ENCODE results near the gene KCNH4.
A peak's percentile ranks its signal among the peaks of the same experiment; 100 is the strongest.
"Not testable (repeated sequence)": the region's sequence is repeated elsewhere in the genome, so short reads cannot be mapped to it uniquely, and the experiment has no call there.

Gene KCNH4

DNA sequence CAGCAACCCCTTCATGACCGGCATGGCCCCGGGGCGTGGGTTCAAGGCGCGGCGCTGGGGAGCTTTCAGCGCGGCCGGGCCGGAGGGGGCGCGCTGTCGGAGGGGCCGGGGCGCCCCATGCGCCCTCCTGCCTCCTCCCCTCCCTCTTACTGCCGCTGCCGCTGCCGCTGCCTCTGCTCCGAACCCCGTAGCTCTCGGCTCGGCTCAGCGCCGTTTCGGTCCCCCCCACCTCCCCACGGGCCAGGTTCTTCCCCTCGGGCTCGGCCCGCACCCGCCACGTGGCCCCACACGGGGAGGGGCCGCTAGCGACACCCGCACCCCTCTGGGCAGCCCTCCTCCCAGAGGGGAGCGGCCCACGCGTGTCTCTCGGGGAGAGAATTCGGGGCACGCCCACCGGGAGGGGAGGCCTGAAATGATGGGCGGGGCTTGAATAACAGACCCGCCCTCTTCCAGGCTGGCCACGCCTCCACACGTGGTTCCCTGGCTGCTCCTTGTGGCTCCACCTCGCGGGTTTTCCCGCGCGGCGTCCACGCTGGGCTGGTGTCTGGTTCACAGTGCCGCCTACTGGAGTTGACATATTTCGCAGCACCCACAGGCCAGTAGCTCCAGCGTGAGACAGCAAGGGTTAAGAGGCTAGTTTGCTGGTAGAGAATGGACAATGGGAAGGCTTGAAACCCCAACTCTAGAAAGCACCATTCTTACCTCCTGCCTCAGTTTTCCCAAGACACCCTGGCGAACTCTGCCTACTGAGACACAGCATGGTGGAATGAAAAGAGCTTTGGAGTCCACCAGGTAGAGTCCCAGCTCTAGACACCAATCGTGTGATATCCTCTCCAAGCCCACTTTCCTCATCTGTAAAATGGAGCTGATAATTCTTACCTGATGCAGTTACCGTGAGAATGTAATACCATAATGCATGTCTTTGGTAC is at the start of gene KCNH4:
Gene KCNH4, minus strand, starts transcription at position 221 of the 929 bp plus-strand sequence. Its CDS starts 197 bp downstream, at position 24.
- peak; percentile 92 for DNase-seq

DNA sequence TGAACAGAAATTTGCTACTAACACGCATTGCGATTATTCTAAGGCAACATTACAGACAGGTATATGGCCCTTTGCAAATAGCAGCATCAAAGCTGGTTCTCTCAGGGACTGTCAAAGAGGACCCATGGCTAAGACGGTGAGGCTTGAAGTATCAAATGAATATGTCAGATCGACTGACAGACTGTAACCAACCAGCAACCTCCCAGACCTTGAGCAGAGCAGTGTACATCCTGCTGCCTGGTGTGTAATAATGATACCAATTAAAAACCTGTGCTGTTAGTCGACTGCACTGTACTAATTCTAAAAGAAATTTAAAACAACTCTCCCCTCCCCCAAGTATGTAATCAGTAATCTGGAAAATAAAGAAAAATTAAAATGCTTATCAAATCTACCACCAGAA is 49.3 kb upstream of the KCNH4 start:
- DNase-seq, result no peak

DNA sequence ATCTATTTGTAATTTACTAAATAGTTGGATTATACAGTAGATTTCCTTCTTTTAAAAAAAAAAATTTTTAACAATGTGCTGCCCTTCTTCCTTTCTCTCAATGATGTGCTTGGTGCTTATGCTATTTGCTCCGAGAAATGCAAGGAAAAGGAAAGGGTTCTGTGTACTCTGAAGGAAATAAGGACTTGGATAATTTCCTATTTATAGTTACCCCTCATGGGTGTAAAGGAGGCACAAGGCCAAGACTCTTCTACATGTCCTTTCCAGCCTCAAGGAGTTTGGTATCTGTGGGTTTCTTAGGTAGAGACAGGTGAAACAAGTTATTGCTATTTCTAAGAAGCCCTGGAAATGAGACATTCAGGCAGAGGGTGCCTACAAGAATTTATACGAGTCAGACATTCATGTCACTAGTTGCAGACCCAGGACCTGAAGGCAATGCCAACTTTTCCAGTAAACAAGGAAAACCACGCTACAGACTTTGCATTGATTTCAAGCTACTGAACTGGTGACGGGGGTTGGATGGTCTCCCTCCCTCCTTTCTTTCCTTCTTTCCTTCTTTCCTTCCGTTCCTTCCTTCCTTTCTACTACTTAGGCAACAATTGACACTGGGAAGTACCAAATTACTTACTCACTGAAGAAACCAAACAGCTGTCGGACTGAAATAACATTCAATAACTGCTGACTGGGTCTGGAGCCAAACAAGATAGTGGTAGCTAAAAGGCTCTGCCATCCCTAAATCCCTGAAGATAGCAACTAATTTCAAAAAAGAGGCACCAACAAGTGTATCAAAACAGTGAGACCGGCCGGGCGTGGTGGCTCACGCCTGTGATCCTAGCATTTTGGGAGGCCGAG is 47.1 kb upstream of the KCNH4 start:
- no peak for DNase-seq

DNA sequence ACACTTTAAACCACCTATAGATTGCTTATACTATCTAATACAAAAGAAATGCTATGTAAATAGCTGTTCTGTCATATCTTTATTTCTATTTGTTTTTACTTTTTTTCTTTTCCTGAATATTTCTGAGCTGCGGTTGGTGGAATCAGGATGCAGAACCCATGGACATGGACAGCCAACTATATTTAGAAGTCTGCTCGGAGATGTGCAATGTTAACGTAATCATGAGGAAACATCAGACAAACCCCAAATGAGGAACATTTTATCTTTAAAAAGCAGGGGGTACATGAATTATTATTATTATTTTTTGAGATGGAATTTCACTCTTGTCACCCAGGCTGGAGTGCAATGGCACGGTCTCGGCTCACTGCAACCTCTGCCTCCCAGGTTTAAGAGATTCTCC is 44.7 kb upstream of the KCNH4 start:
- DNase-seq, result no peak

DNA sequence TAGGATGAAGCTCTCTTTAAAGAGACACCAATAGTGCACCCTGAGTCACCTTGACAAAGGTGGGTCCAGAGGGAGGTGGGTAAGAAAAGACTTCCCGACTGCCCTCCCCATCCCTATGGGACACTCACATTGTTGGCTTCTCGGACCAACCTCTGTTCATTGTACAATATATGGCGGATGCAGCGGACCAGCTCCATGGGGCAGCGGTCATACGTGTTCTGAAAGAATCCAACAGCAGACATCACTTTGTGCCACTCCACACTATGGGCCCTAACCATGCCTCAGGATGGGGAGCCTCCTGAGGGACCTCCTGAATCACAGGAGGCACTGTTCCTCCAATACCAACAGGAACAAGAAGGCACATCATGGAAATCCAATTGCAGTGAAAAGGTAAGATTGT is 43.7 kb upstream of the KCNH4 start:
- no peak for DNase-seq

DNA sequence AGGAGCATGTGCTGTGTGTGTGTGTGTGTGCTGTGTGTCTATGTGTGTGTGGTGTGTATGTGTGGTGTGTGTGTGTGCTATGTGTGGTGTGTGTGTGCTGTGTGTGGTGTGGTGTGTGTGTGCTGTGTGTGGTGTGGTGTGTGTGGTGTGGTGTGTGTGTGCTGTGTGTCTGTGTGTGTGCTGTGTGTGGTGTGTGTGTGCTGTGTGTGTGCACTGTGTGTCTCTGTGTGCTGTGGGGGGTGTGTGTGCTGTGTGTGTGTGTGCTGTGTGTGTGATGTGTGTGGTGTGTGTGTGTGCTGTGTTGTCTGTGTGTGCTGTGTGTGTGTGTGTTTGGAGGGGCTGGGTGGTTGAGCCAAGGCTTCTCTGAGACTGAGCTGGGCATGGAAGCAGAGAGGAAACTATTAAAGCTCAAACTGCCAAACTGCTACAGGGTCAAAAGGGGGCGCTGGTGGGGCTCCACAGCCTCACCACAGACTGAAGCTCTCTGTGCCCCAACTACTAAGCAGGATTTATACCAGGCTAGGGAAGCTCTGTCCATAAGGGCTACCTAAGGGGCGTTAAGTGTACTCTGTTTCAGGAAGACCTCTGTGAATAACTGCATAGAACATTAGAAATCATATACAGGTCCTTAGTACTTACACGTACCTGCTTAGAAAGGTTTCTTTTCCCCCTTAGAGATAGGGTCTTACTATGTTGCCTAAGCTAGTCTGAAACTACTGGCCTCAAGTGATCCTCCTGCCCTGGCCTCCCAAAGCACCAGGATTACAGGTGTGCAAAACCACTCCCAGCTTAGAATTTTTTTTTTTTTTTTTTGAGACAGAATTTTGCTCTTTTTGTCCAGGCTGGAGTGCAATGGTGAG is 41.2 kb upstream of the KCNH4 start:
- peak; percentile 50 to 63 for DNase-seq

DNA sequence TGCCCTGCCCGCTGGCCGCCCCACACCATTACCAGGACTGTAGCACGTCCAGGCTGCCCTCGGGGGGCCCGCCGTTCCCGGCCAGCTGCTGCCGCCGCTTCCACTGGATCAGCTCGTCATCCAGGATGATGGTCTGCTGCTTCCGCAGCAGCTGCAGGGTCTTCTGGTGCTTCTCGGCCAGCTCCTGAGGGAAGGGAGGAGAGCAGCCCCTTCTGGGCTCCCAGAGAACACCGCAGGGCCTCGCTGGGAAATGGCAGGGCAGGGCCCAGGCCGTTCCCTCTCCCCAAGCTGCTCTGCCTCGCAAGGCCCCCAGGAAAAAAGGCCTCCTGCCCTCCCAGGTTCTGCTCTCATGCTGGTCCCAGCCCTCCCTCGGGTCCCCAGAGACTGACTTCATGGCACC is 38.3 kb upstream of the KCNH4 start:
- not testable (repeated sequence) for DNase-seq

DNA sequence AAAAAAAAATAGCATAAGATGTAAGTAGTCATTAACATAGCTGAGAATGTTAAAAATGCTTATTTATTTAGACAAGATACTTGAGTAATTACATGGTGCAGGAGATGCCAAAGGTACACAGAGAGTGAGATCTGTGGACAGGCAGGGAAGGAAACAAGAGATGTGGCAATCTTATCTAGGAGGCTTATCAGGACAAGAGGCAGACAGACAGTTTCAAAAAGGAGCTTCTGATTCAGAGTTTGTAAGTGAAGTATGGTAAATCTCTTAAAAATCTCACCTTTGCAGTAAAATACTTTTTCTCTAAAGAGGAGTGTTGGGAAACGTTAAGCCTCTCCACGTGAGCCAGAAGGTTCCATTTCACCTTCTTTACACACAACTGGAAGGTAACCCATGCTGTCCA is 33.2 kb upstream of the KCNH4 start:
- DNase-seq, result no peak

- DNase-seq, result no peak
Observed at GRCh38 chr17:42212382-42212781, 31.4 kb upstream of the KCNH4 start.

- not testable (repeated sequence) for DNase-seq
Observed at GRCh38 chr17:42211921-42212341, 31.0 kb upstream of the KCNH4 start.

GRCh38 chr17:42210046-42210445 is 29.1 kb upstream of the KCNH4 start:
- DNase-seq, result no peak

GRCh38 chr17:42206153-42206612 is 25.2 kb upstream of the KCNH4 start:
- not testable (repeated sequence) for DNase-seq

DNA sequence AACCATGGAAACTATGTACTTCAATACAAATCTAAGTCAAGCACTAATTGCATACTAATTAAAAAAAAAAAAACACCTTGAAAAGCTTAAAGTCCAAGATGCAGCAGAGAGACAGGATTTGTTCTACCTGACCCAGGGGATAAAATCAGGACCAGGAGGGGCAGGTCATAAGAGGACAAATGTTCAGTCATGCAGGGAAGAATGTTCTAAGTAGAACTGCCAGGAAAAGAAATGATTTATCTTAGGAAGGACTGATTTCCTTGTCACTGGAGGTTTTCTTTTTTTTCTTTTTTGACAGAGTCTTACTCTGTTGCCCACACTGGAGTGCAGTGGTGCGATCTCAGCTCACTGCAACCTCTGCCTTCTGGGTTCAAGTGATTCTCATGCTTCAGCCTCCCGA is 22.4 kb upstream of the KCNH4 start:
- DNase-seq, result no peak

GRCh38 chr17:42202696-42203095 is 21.8 kb upstream of the KCNH4 start:
- no peak for DNase-seq

- no peak for DNase-seq
Observed at GRCh38 chr17:42202159-42202558, 21.2 kb upstream of the KCNH4 start.

DNA sequence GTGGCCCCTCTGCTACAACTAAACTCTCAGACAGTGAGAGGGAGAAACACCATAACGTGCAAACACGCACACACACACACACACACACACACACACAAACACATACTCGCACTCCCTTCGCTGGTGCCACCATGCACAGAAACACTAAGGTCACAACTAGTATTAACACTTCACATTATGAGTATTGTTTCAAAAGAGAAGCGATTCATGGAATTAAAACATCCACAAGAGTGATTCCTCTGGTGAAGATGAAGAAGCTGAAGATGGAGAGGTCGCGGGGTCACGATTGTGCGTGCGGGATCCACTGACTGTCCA is 20.5 kb upstream of the KCNH4 start:
- DNase-seq, result no peak

DNA sequence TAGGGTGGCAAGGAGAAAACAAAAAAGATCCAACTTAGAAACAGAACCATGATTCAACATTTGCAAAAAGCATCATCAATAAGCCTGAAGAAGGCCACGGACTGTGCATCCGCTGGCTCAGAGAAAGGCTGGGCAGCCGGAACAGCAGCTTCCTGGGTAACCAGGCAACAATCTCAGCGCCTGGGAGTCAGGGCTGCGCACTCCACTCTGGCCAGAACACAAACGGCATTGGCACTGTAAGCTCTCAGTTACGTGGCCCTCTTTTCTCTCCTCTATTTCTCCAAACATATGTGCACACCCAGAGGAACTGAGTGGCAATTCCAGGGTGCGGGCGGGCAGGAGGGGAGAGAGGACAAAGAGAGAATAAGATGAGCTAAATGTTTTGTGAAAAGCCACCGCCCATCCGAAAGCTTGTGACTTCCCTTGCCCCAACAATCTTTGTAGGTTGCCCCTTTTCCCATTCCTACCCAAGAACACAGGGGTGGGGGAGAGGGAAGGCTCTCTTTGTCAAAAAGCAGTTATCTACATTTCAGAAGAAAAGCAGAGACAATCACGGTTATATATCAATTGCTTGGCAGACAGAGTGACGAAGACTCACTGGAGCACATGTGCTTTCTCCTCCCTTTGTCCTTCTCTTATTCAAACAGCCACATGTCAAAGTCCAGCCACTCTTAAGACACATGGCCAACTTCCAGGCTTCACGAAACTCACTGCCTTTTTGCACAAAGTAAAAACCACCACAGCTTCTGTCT is 19.9 kb upstream of the KCNH4 start:
- no peak for DNase-seq

DNA sequence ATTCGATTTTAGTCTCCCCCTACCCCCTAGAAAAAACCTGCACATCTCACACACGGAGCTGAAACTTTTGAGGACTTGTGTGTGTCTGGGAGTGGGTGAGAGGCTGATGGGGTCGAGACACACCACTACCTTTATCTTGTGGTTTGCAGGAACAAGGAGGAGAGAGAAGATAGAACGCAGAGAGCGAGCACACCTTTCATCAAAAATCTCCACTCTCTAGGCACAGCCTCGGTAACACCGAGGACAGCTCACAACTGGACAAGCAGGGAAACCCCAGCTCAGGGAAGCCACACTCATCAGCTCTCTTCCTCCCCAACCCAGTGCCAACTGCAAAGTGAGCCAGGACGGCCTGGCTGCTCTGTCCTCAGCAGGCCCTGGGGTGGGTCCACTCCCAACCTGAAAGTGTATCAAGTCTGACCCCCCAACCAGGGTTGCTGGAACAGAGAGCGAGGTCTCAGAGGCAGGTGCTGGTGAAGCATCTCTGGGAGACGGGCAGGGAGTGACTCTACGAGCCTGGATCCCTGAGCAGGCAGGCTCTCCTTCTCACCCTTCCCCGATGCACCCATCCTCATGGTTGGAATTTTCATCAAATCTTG is 18.6 kb upstream of the KCNH4 start:
- no peak for DNase-seq

GRCh38 chr17:42198897-42199296 is 18.0 kb upstream of the KCNH4 start:
- DNase-seq, result no peak

DNA sequence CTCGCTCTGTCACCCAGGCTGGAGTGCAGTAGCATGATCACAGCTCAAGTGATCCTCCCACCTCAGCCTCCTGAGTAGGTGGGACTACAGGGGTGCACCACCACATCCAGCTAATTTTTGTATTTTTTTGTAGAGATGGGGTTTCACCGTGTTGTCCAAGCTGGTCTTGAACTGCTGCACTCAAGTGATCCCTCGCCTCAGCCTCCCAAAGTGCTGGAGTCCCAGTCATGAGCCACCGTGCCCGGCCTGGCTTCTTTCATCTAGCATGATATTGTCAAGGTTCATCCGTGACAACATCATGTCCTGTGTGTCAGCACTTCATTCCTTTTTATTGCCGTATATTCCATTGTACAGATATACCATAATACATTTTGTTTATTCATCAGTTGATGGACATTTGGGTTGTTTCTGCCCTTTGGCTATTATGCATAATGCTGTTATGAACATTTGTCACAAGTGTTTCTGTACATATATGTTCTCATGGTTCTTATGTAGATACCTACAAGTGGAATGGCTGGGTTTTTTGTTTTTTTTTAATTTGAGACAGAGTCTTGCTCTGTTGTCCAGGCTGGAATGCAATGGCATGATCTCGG is 16.7 kb upstream of the KCNH4 start:
- DNase-seq, result no peak

Data from activated CD4-positive, alpha-beta T cell treated with anti-CD3 and anti-CD28 coated beads for 4 hours (primary cell).